ENCODE measurements around the gene BICDL1.

BICDL1 gene

DNA sequence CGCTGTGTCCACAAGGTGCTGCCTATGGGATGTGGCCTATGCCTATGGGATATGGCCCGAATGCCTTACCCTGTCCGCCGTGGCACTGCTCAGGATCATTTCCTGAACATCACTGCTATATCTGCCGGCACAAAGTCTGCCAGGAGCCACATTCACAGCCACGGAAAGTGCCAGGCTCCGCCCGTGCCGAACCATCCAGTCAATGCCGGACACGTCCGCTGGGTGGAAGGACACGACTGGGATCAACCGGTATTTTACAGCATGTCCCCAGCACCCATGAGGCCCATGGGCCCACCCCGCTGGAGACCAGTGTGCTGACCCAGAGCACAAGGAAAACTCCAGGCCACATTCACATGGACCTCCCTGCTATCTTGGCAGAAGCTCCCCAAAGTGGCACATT, 142.1 kb downstream of the BICDL1 start:
- no peak for DNase-seq

DNA sequence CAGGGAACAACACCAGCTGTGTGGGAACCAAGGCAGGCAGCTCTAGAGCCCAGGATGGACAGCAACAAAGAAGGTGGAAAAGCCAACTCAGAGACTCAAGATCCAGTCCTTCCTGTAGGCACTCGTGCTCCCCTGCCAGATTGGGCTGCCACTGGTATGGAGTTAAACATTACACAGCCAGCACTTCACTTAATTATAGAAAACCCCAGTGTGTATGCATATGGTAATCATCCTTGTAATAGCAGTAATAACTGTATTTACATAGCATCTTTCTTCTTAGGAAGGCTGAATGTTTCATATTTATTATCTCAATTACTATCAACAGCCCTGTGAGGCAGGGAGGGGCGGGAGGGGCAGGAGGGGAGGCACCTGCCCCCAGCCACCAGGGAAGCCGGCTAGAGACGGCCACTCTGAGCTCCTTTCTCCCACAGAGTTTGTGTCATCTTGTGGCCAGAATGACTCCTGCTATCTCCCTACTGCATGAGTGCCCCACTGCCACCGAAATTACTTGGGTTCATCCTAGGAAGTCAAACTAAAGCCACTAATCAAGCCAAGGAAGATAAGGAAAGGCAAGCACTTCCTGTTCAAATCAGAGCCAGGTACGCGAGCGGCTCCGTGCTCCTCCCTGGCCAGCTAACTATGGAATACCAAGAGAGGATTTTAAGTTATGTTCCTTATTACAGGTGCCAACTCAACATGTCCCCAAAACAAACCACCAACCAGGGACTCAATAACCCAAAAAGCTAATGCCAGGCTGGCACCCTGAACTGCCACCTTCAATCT, 143.2 kb downstream of the BICDL1 start:
- DNase-seq = no peak

DNA sequence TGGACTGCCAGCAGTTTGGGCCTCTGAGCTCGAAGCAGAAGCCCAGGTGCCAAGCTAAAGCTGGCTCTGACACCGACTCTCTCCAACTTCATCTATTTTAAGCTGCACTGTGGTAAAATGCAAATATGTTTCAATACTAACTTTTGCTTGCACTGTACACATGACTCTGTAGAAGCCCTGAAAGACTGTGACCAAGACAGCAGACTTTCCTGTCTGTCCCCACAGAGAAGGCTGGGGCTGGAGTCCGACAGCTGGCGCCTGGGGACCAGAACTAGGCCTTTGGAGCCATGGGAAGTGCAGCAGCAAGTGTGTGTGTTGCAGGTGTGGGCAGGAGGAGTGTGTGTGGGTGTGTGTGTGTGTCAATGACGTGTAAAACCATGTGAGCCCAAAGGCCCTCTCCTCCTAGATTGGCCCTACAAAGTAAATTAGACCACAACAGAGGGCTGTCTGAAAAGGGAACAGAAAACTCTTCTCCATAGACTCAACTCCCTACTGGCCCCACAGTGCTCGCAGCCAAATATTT, 143.9 kb downstream of the BICDL1 start:
- DNase-seq = no peak

DNA sequence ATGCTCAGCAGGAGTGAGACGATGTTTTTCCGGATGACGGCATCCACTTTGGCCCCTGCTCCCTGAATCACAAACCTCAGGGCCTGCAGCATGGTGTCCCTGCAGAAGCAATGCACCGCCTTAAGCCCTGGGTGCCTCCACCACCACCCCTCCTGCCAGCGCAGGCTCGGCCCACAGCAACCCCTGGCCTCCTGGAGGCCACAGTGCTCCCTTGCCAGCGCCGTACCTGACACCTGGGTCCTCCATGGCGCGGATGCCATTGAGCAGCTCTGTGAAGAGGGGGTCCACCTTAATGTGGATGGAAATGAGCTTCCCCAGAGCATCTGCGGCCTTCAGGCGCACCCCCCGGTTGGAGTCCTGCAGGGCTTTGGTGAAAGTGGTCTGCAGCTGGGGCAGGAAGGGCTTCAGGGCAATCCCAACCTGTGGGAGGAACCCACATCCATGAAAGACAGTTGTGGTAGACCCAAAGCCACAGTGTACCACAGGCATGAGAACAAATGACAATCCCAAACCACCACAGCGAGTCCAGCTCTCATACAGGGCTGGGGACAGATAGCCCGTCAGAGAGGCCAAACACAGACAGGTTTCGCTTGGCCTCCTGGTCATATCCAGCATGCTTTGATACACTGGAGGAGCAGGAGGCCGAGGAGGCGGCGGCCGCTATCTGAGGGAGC, 145.4 kb downstream of the BICDL1 start:
- DNase-seq = no peak

DNA sequence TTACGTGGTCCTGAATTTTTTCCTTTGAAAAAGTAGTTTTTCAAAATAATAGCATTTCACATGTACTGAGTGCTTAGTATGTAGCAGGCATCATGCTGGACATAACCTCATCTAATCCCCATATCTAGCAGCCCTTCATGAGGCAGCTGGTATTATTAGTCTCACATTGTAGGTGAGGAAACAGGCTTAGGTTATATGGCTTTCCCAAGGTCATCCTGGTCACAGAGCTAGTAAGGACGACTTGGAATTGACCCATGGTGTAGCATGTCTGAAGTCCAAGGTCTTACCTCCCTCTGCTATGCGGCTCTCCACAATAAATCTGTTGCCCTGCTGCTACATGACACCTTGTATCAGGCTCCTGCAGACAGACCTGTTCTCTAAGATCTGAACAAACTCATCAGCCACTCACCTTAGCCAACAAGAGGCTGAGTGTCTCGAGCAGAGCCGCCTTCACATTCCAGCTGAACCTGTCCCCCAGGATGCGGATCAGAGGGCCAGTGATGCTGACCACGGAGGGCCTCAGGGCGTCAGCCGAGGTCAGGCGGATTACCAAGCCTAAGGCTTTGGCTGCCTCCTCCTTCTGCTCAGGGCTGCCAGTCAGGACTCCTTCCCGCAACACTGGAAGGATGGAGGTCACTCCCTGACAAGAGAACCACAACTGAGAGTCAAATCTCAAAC, 147.2 kb downstream of the BICDL1 start:
- no peak for DNase-seq

DNA sequence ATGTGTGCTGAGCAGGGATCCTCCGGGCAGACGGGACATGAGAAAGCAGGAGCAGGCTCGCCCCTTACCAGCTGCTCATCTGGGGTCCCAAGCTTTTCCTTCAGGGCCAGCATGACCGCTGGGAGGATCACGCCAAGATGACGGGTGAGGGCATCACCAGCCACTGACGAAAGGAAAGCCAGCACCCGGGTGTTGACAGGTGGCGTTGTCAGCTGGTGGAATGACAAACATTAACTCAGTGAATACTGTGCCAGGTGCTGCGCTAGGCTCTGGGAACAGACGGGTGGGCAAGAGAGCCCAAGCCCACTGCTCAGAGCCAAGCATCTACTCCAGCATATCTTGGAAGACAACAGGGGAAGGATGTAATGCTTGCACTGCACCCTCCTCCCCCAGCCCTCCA, 148.8 kb downstream of the BICDL1 start:
- DNase-seq = no peak

DNA sequence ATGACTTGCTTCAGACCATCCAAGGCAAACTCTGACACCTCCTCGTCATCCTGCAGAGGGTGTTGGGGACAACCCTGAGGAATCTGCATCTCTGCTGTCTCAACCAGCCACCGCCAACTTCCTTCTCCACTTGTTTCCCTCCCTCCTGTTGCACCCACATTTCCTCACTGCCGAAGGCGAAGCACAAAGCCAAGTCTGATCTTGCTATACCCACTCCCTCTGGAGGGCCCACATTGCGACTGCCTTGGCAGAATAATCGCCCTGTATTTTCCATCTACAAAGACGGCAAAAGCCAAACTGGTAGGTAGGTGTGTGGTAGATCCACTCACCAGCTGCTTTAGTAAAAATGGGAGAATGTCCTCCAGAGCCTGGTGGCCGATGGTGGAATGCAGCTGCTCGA, 149.3 kb downstream of the BICDL1 start:
- no peak for DNase-seq

DNA sequence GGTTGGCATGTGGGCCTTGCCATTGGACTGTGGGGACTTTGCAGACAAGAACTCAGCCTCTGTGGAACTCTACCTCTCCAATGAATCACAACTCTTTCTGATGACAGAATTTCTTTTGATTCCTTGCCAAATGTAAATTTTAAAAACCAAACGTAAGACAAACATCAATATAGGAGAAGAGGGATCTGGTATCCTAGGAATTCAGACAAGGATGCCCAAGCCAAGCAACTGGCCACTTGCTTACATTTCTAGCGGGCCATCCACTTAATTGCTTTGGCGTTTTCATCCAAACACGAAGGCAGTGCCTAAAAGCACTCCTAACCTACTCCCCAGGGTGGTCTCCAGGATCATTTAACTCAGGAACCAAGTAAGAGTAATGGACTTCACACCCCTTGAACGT, 150.9 kb downstream of the BICDL1 start:
- DNase-seq = no peak

DNA sequence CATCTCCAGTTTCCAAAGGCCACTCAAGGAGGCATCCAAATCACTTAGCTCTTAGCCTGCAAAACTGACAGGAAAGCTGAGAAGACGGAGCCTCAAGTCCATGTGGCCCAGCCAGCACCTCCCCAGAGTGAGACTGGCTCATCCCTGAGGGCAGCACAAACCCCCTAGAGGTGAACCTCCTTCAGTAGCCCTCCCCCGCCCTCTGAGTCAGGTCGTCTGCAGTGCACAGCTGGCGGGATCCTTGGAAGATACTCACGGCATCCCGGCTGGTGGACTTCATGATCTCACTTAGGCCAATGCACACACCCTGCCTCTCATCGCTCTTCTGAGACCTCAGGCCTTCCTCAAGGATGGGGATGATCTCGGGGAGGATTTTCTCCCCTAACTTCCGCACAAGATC, 151.6 kb downstream of the BICDL1 start:
- DNase-seq = no peak

DNA sequence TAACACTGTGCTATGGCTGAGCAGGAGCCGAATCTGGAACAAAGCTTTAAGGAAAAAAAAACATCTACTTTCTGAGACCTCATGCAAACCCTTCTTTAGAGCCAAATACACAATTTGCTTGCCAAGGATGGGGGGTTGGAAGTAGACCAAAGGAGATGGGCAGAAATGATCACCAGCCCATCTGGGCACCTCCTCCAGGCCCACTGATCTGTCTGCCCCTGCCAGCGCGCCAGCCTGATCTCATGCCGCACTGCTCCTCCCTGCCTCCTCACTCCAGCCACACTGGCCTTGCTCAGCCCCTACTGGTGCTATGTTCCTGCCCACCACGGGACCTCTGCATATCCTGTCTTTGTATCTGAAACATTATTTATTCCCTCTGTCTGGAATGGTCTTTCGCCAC, 152.3 kb downstream of the BICDL1 start:
- DNase-seq = peak; percentile 83

DNA sequence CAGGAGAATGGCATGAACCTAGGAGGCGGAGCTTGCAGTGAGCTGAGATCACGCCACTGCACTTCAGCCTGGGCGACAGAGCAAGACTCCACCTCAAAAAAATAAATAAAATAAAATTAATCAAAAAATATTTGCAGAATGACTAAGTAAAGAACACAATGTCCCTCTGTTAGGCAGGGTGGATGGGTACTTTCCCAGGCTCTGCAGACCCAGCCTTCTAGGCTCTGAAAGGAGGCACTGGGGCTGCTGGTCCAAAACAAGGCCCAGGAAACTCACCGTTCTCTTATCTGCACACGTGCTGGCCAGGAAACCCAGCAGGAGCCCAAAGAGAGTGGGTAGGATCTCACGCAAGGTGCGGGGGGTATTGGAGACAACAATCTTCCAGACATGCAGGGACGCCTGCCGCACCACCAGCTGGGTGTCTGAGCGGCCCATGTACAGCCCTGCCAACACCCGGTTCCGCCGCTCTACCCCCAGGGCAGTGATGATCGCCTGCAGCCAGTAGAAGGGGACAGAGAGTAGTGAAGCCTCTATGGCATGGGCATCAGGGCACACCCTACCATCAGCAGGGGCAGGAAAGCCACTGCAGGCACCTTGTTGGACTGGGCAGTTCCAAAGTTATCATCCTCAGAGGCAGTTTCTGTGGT, 153.3 kb downstream of the BICDL1 start:
- no peak for DNase-seq

All from NCI-H446 treated with DMSO at 0.1 percent for 48 hours (cell line).